GM19023 (cell line): ENCODE data around the gene SRPRB.

Source experiments
- ATAC-seq: cut with Tn5 transposase; IDR thresholded peaks from one replicate; pipeline ENCODE4 v1.9.1; 2021; ENCODE audit warnings: mild to moderate bottlenecking, moderate library complexity; ENCODE audit not compliant: unreplicated experiment

Gene SRPRB

GRCh38 chr3:133825969-133826727 lies 20.5 kb downstream of the SRPRB start:
- no peak for ATAC-seq

GRCh38 chr3:133827136-133827535 lies 21.5 kb downstream of the SRPRB start:
- no peak for ATAC-seq

GRCh38 chr3:133827684-133828083 lies 22.1 kb downstream of the SRPRB start:
- no peak for ATAC-seq

DNA sequence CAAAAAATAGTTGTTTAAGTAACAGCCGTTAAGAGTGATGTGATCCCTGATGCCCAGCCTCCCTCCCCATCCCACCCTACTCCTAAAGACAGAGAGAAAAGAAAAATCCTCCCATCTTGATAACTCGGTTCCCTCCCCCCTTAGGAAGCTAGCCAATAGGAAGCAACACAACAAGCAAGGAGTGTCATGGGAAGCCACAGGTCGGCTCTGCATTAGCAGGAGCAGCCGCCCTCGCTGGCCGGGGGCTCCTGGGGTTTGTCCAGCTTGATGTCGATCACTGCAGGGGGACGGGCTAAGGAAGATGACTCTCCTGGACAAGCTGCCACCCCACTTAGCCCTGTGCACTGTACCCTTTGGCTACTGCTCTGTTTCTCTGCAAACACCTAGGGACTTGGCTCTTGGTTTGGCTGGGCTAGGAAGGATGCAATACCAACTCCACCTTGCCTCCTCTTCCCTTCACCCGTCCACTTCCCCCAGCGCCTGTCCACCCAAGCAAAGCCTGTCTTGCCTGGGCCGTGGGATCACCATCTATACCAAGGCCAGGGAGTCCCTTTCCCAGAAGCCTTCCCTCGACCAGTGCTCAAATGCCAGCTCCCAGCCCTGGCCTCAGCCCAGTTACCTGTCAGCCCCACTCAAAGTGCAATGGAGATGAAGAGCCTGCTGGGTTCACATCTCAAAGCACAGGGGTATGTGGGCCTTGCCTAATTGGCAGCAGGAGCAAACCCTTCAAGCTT lies 23.1 kb downstream of the SRPRB start:
- no peak for ATAC-seq

- no peak for ATAC-seq
Observed at GRCh38 chr3:133829310-133829707, 23.7 kb downstream of the SRPRB start.

GRCh38 chr3:133830071-133830470 lies 24.5 kb downstream of the SRPRB start:
- ATAC-seq, result no peak

DNA sequence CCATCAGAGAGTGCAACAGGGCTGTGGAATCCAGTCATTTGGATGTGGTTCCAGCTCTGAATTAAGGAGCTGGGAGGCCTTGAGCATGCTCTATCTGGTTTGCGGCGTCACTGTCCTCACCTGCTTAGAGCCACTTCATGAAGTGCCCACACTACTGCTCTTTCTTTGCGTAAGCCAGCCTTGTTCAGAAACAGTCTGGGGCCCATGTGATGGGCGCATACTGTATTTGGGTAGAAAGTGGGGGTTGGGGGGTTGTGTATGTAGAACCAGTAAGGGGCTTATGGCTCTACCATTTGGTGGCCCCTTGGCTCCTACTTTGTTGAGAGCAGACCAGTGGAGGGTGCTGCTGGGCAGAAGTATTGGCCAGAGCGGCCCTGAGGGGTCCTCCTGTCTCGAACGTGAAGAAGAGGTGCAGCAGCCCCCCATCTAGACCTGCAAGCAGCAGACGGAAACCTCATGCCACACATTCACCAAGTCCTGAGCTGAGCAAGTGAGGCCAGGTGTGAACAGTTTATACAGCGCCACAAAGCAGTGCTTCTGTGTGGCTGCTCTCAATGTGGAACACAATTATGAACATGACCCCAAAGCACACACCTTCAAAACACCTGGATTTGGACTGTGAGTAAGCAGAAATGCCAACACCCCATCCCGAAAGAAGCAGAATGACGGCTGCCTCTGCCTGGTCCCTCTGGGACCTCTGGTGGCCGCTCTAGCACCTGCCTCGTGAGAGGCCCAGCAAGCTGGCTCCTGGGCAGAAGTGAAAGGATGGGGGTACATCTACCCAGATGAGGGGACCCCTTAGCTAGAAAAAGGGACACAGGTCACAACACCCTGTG lies 26.6 kb downstream of the SRPRB start:
- ATAC-seq, result no peak

DNA sequence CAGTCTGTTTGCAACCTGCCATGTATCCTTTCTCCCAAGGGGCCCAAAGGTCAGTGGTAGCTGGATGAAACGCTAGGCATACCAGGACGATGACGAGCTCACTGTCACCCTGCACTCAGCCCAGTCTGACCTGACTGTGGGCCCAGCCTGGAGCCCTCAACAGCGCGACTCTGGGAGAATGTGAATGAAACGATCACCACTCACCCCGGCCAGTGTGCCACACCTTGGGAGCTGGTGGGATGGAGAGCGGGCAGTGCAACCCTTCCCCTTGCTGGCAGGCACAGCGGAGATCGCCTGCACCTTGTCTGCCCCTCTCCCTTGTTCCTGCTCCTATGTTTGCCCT lies 27.2 kb downstream of the SRPRB start:
- no peak for ATAC-seq

DNA sequence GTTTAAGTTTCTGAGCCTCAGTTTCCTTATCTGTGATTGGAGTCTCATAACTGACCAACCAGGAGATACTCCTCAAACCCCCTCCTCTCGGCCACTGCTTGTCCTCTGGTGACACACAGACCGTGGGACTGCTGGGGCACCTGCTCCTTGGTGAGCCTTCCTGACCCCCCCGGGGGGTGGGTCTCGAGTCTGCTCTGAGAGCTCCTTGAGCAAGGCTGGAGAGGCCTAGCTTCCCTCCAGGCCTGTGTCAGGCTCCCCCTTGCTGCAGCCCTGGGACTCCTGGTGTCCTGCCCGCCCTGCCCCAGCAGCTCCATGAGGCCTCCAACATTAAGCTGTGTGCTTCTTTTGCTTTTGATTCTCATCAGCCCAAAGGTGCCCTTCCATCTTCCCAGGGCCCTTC lies 27.7 kb downstream of the SRPRB start:
- ATAC-seq, result no peak

- ATAC-seq, result no peak
Observed at GRCh38 chr3:133833880-133834620, 28.4 kb downstream of the SRPRB start.

GRCh38 chr3:133834621-133835417 lies 29.2 kb downstream of the SRPRB start:
- no peak for ATAC-seq

DNA sequence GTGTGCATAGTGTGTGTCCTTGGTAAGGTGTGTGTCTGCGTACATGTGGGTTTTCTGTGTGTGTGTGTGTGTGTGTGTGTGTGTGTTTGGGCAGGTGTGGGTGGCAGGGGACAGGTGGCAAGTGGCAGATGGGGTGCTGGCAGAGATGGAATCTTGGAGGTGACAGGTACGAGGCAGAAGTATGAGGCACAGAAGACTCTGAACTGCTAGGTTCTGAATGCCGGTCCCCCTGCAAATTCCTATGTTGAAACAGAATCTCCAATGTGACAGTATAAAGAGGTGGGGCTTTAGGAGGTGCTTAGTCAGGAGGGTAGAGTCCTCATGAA lies 29.8 kb downstream of the SRPRB start:
- no peak for ATAC-seq

GRCh38 chr3:133835961-133836360 lies 30.3 kb downstream of the SRPRB start:
- ATAC-seq, result no peak

DNA sequence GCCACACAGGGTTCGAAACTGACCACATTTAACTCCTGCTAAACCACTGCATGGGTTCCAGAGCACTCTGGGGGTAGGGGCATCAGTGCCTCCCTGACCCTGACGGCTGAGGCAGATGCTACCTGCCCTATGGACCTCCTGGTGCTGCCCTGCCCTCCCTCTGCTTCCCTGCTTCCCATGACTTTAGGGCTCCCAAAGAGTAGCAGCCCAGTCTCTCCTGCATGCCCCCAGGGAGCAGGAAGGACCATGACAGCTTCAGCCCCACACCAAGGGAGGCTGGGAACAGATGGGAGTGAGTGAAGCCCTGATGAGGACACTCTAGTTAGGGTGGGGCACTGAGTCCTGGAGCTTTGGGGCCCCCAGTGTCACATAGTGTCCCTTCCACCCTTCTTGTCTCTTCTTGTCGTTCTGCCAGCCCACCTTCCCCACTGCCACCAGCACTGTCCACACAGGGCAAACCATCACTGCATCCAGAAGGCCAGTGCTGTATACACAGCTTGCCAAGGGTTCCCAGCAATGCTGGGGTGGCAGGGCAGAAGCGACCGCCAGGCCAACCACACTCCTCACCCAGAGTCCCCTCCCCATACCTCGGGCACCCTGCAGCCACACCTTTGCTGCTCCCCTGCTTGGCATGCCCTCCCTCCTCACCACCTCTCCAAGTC lies 31.0 kb downstream of the SRPRB start:
- ATAC-seq, result no peak

DNA sequence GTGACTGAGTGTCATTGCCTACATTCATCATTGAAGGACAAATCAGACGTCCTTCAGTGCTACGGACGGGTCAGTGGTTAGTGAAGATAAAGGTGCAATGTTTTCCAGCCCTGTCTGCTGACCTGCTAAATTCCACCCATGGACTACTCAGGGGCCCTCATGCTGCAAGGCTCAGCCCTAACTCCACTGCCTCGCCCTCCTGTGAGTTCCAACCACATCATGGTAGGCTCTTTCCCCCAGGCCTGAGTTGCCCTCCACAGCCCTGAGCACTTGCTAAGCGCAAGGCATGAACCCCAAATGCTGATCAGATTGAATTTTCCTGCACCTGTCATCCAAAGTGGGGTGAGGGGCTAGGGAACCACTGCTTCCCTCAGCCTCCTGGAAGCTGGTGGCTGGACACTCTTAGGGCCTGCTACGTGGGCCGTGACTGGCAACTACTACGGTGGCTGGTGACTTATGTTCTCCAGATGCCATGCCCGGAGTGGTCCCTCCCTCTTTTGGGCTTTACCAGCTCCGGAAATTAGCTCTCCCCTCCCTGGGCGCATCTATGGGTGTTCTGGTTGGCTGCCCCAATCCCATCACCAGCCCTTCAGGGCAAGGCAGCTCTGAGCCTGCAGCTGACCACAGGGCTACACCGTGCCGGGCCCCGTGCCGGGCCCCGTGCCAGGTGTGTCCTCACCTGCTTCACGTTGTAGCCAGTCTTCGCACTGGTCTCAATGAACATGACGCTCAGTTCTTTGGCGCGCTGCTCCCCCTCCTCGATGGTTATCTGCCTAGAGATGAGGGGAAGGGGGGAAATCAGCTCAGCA lies 32.1 kb downstream of the SRPRB start:
- no peak for ATAC-seq

GRCh38 chr3:133838296-133838789 lies 32.7 kb downstream of the SRPRB start:
- ATAC-seq, result no peak

- no peak for ATAC-seq
Observed at GRCh38 chr3:133838916-133839800, 33.5 kb downstream of the SRPRB start.
